H9 (cell line): ENCODE data around the gene NCOA1. TPM values are rescaled to one million over a fixed set of nuclear protein-coding genes. Genes with fewer than 3 reads are reported as not detected.

Experiments
- DNase-seq: peaks from one replicate; pipeline ENCODE4 v3.0.0-alpha.2; 2017
- H2AFZ ChIP-seq: one replicate; pipeline ENCODE4 v1.6.1; 2013; ENCODE audit warnings: mild to moderate bottlenecking, low read length, control low read depth, moderate library complexity
- H2AK5ac ChIP-seq: 2 replicates; pipeline ENCODE4 v1.6.1; 2013; ENCODE audit warnings: low read length, control low read depth, mixed read lengths; ENCODE audit not compliant: insufficient read length
- H2BK120ac ChIP-seq: one replicate; pipeline ENCODE4 v1.6.1; 2013; ENCODE audit warnings: low read depth, mild to moderate bottlenecking, low read length, control low read depth, inconsistent platforms; ENCODE audit not compliant: poor library complexity, severe bottlenecking
- H2BK12ac ChIP-seq: 2 replicates; pipeline ENCODE4 v1.6.1; 2013; ENCODE audit warnings: low read length, control low read depth, mixed read lengths, low read depth; ENCODE audit not compliant: insufficient read length
- H2BK15ac ChIP-seq: 2 replicates; pipeline ENCODE4 v1.6.1; 2013; ENCODE audit warnings: low read depth, low read length, control low read depth
- H2BK20ac ChIP-seq: one replicate; pipeline ENCODE4 v1.6.1; 2013; ENCODE audit warnings: low read depth, mild to moderate bottlenecking, low read length, control low read depth, inconsistent platforms; ENCODE audit not compliant: poor library complexity, severe bottlenecking
- H2BK5ac ChIP-seq: 2 replicates; pipeline ENCODE4 v1.6.1; 2013; ENCODE audit warnings: low read length, control low read depth, mixed read lengths; ENCODE audit not compliant: insufficient read length
- H3K14ac ChIP-seq: 2 replicates; pipeline ENCODE4 v1.6.1; 2013; ENCODE audit warnings: low read length, control low read depth; ENCODE audit not compliant: insufficient read depth
- H3K18ac ChIP-seq: 2 replicates; pipeline ENCODE4 v1.6.1; 2013; ENCODE audit warnings: low read depth, mild to moderate bottlenecking, mixed read lengths, low read length, control low read depth; ENCODE audit not compliant: insufficient read length
- H3K23ac ChIP-seq: 2 replicates; pipeline ENCODE4 v1.6.1; 2013; ENCODE audit warnings: low read length, control low read depth, mixed read lengths, low read depth; ENCODE audit not compliant: insufficient read length
- H3K23me2 ChIP-seq: 2 replicates; pipeline ENCODE4 v1.6.1; 2013; ENCODE audit warnings: low read depth, mild to moderate bottlenecking, mixed read lengths, low read length, control low read depth; ENCODE audit not compliant: insufficient read length, poor library complexity, severe bottlenecking
- H3K27ac ChIP-seq: 2 replicates; pipeline ENCODE4 v1.5.1; 2013; ENCODE audit warnings: low read length, control low read depth, mixed read lengths, low read depth; ENCODE audit not compliant: insufficient read length
- H3K27me3 ChIP-seq: 2 replicates; pipeline ENCODE4 v1.6.1; 2013; ENCODE audit warnings: low read length, control low read depth, inconsistent platforms; ENCODE audit not compliant: insufficient read depth
- H3K4ac ChIP-seq: 2 replicates; pipeline ENCODE4 v1.6.1; 2013; ENCODE audit warnings: low read depth, mild to moderate bottlenecking, control low read depth, inconsistent platforms, low read length, moderate library complexity
- H3K4me1 ChIP-seq: 2 replicates; pipeline ENCODE4 v1.6.1; 2013; ENCODE audit warnings: low read length, control low read depth, inconsistent platforms; ENCODE audit not compliant: insufficient read depth
- H3K4me2 ChIP-seq: 2 replicates; pipeline ENCODE4 v1.6.1; 2013; ENCODE audit warnings: low read length, control low read depth, mixed read lengths; ENCODE audit not compliant: insufficient read length, insufficient read depth
- H3K56ac ChIP-seq: 2 replicates; pipeline ENCODE4 v1.6.1; 2013; ENCODE audit warnings: low read depth, mild to moderate bottlenecking, mixed read lengths, low read length, control low read depth; ENCODE audit not compliant: insufficient read length
- H3K79me1 ChIP-seq: 2 replicates; pipeline ENCODE4 v1.6.1; 2013; ENCODE audit warnings: low read depth, mild to moderate bottlenecking, moderate library complexity, low read length, control low read depth, inconsistent platforms; ENCODE audit not compliant: insufficient read depth, poor library complexity, severe bottlenecking
- H3K79me2 ChIP-seq: 2 replicates; pipeline ENCODE4 v1.6.1; 2013; ENCODE audit warnings: low read length, control low read depth, inconsistent platforms; ENCODE audit not compliant: insufficient read depth
- H3K9ac ChIP-seq: 2 replicates; pipeline ENCODE4 v1.6.1; 2013; ENCODE audit warnings: low read length, control low read depth, mixed read lengths; ENCODE audit not compliant: insufficient read length; ENCODE audit errors: extremely low read depth
- H3K9me3 ChIP-seq: one replicate; pipeline ENCODE4 v1.6.1; 2013; ENCODE audit warnings: low read depth, low read length, inconsistent platforms; ENCODE audit not compliant: control insufficient read depth
- H3T11ph ChIP-seq: one replicate; pipeline ENCODE4 v1.6.1; 2013; ENCODE audit warnings: mild to moderate bottlenecking, low read length, control low read depth, inconsistent platforms
- H4K20me1 ChIP-seq: one replicate; pipeline ENCODE4 v1.6.1; 2013; ENCODE audit not compliant: control insufficient read depth, insufficient read length, insufficient read depth
- H4K5ac ChIP-seq: 2 replicates; pipeline ENCODE4 v1.6.1; 2013; ENCODE audit warnings: low read depth, mild to moderate bottlenecking, mixed read lengths, low read length, control low read depth; ENCODE audit not compliant: insufficient read length
- H4K8ac ChIP-seq: replicated peaks from 2 replicates; pipeline ENCODE4 v1.6.1; 2013; ENCODE audit warnings: low read length, control low read depth, mixed read lengths, low read depth; ENCODE audit not compliant: insufficient read length
- H4K91ac ChIP-seq: 2 replicates; pipeline ENCODE4 v1.6.1; 2013; ENCODE audit warnings: low read depth, mild to moderate bottlenecking, moderate library complexity, mixed read lengths, low read length, control low read depth; ENCODE audit not compliant: insufficient read length
- H3K27ac Mint-ChIP-seq, 3 experiments: 2 replicates in 2 of 3; 3 replicates in 1 of 3; pipeline ENCODE4 v1.8.0; 2020 to 2021; ENCODE audit warnings: mixed read lengths in 3 of 3, mild to moderate bottlenecking in 1 of 3, moderate library complexity in 1 of 3
- H3K27me3 Mint-ChIP-seq: 2 replicates; pipeline ENCODE4 v1.8.0; 2021; ENCODE audit warnings: low read depth, mild to moderate bottlenecking, moderate library complexity, mixed read lengths
- H3K36me3 Mint-ChIP-seq, 3 experiments: 2 replicates in 2 of 3; 3 replicates in 1 of 3; pipeline ENCODE4 v1.8.0; 2020 to 2021; ENCODE audit warnings: low read depth in 3 of 3, mixed read lengths in 3 of 3; ENCODE audit not compliant: insufficient read depth in 1 of 3
- H3K4me1 Mint-ChIP-seq, 2 experiments: 2 replicates each; pipeline ENCODE4 v1.8.0; 2020; ENCODE audit warnings: mixed read lengths in 2 of 2
- H3K4me3 Mint-ChIP-seq, 2 experiments: 2 replicates in 1 of 2; 3 replicates in 1 of 2; pipeline ENCODE4 v1.8.0; 2020 to 2021; ENCODE audit warnings: mild to moderate bottlenecking in 2 of 2, mixed read lengths in 2 of 2, moderate library complexity in 1 of 2
- H3K9me3 Mint-ChIP-seq, 2 experiments: 2 replicates in 1 of 2; 3 replicates in 1 of 2; pipeline ENCODE4 v1.8.0; 2020; ENCODE audit warnings: mild to moderate bottlenecking in 2 of 2, mixed read lengths in 2 of 2, moderate library complexity in 1 of 2
- CTCF ChIP-seq: fragments of 200-600 bp; sonication (generic); conservative IDR thresholded peaks from 3 replicates; pipeline ENCODE4 v1.8.0; 2021; ENCODE audit warnings: antibody characterized with exemption, mild to moderate bottlenecking
- WGBS: extraction: QIAGEN DNeasy Blood & Tissue Kit; methylation state at CpG from one replicate; pipeline ENCODE4 v1.1.7; 2013; ENCODE audit warnings: missing lambda C conversion rate, low lambda C conversion rate, mixed read lengths; ENCODE audit not compliant: insufficient read length; ENCODE audit errors: extremely low coverage; 5-methylcytosine and 5-hydroxymethylcytosine counted together
- total RNA-seq: library from RNA; stranded (reverse); gene quantifications from 2 replicates; pipeline ENCODE4 v1.2.1, GENCODE V29; 2021

Gene NCOA1
- total RNA-seq, 1 experiment from 2014 or later: 14.8 TPM

- H3K4me2 ChIP-seq: no peak overlapping the region
- H3K4me3 Mint-ChIP-seq: no peak overlapping the region
- no peaks in the 10 kb centered on the region for H3K4me1 Mint-ChIP-seq
- H3K36me3 Mint-ChIP-seq: peaks cover 3 to 10% (median 8%) of the 10 kb centered on the region in 3 experiments; a peak in 5 of 7 replicates
- H2BK120ac ChIP-seq: no peak overlapping the region
- H3K14ac ChIP-seq: no peak overlapping the region
- H3K79me1 ChIP-seq: no peaks in the 10 kb centered on the region
- no peaks in the 10 kb centered on the region for H3K9me3 ChIP-seq
- no peak for TF ChIP-seq CTCF
- H3K18ac ChIP-seq: no peak overlapping the region
- no peak overlapping the region for H2BK20ac ChIP-seq
- peaks cover 15 to 16% of the 10 kb centered on the region in 2 experiments; a peak in 4 of 5 replicates for H3K9me3 Mint-ChIP-seq
- no peaks in the 10 kb centered on the region for H4K20me1 ChIP-seq
- no peak overlapping the region for H3K27ac ChIP-seq
- H3K27me3 Mint-ChIP-seq: no peaks in the 10 kb centered on the region
- WGBS: no CpG with 5 or more reads among the region's 2 CpGs
- no peak overlapping the region for H4K91ac ChIP-seq
- no peak overlapping the region for H2BK5ac ChIP-seq
- no peaks in the 10 kb centered on the region for H3K4me1 ChIP-seq
- H3K23me2 ChIP-seq: no peaks in the 10 kb centered on the region
- H2BK15ac ChIP-seq: no peak overlapping the region
- H3K4ac ChIP-seq: no peak overlapping the region
- no peak overlapping the region for H2BK12ac ChIP-seq
- H3K56ac ChIP-seq: no peak overlapping the region
- H4K8ac ChIP-seq: no peak overlapping the region
- no peak overlapping the region for H4K5ac ChIP-seq
- no peak overlapping the region for H3K23ac ChIP-seq
- no peak overlapping the region for H2AFZ ChIP-seq
- DNase-seq: no peak
- no peaks in the 10 kb centered on the region for H3K27me3 ChIP-seq
- no peaks in the 10 kb centered on the region for H3K79me2 ChIP-seq
- no peak overlapping the region for H3T11ph ChIP-seq
- no peak overlapping the region for H2AK5ac ChIP-seq
- no peak overlapping the region for H3K9ac ChIP-seq
- H3K27ac Mint-ChIP-seq: no peak overlapping the region
Measured at GRCh38 chr2:24527536-24527935, 36.5 kb downstream of the NCOA1 start.
